Transverse colon (tissue), 4 donors: ENCODE results near the gene PKMYT1. TPM values are rescaled to one million over a fixed set of nuclear protein-coding genes. Genes with fewer than 3 reads are reported as not detected.

Source experiments
- DNase-seq: peaks from one replicate; pipeline ENCODE4 v3.0.0-alpha.2; 2019
- H3K27ac ChIP-seq, 4 donors: fragments of 200-600 bp; sonication (generic); 2 replicates each; pipeline ENCODE4 v1.5.1; 2016 to 2018; ENCODE audit warnings: inconsistent platforms in 4 of 4
- H3K27me3 ChIP-seq: fragments of 200-600 bp; sonication (generic); 2 replicates; pipeline ENCODE4 v1.5.1; 2017; ENCODE audit warnings: inconsistent platforms
- H3K36me3 ChIP-seq, 4 donors: fragments of 200-600 bp; sonication (generic); 2 replicates each; pipeline ENCODE4 v1.5.1; 2017 to 2019; ENCODE audit warnings: inconsistent platforms in 4 of 4
- H3K4me1 ChIP-seq, 4 donors: fragments of 200-600 bp; sonication (generic); 2 replicates each; pipeline ENCODE4 v1.5.1; 2017 to 2020; ENCODE audit warnings: inconsistent platforms in 4 of 4
- H3K4me3 ChIP-seq, 4 donors: fragments of 200-600 bp; sonication (generic); 1 replicate in 1 of 4; 2 replicates in 3 of 4; pipeline versions ENCODE4 v1.5.1 to v1.6.1; 2017 to 2019; ENCODE audit warnings: inconsistent platforms in 4 of 4
- H3K9me3 ChIP-seq, 2 donors: fragments of 200-600 bp; sonication (generic); 2 replicates each; pipeline ENCODE4 v1.5.1; 2017 to 2019; ENCODE audit warnings: inconsistent platforms in 2 of 2
- EP300 ChIP-seq: sonication (generic); formaldehyde crosslinking; IDR thresholded peaks from one replicate; pipeline ENCODE4 v1.6.1; 2017; ENCODE audit warnings: antibody characterized with exemption, low read depth
- POLR2A ChIP-seq: fragments of 450-650 bp; IDR thresholded peaks from one replicate; pipeline ENCODE4 v1.6.1; 2016; ENCODE audit warnings: antibody characterized with exemption, mild to moderate bottlenecking, moderate library complexity
- POLR2AphosphoS5 ChIP-seq, 3 donors: sonication (generic); formaldehyde crosslinking; IDR thresholded peaks; one replicate each; pipeline ENCODE4 v1.6.1; 2016; ENCODE audit warnings: antibody characterized with exemption in 3 of 3
- WGBS, 2 donors: methylation state at CpG; one replicate each; pipeline ENCODE4 v1.1.5; 2018; ENCODE audit warnings: low coverage in 1 of 2; 5-methylcytosine and 5-hydroxymethylcytosine counted together
- in situ Hi-C, 4 donors: fragments of 200-750 bp; cut with MboI; loops; one replicate each; pipeline versions ENCODE4 v1.15.0 to v1.15.1; 2017; ENCODE audit warnings: low sequenced_read_pairs in 3 of 4, low pct_ligation_motif_present in 1 of 4, low pct_unique_long_range_greater_than_20kb in 1 of 4
- intact Hi-C: fragments of 100-400 bp; cut with DNase I; formaldehyde crosslinking; loops from one replicate; pipeline ENCODE4 v1.15.1; 2023; ENCODE audit warnings: low total_unique reads
- total RNA-seq, 4 donors: library from RNA; depleted of rRNA; stranded (reverse); fragments of >200 nt; gene quantifications; one replicate each; pipeline ENCODE4 v1.1.0, GENCODE V29; 2016
- TF ChIP-seq, protein P1 (sequence below), 5 experiments: fragments of 200-600 bp in 3 of 5; fragments of 450-650 bp in 2 of 5; sonication (generic) in 3 of 5; IDR thresholded peaks; 1 replicate in 2 of 5; 2 replicates in 3 of 5; pipeline ENCODE4 v1.5.1; 2016 to 2017; ENCODE audit warnings: antibody characterized with exemption in 5 of 5, inconsistent platforms in 3 of 5, mild to moderate bottlenecking in 2 of 5, moderate library complexity in 1 of 5

Gene PKMYT1
- total RNA-seq, 4 donors from 2014 or later = 0.55 to 3.6 (median 3.0) TPM; not detected in 1

DNA sequence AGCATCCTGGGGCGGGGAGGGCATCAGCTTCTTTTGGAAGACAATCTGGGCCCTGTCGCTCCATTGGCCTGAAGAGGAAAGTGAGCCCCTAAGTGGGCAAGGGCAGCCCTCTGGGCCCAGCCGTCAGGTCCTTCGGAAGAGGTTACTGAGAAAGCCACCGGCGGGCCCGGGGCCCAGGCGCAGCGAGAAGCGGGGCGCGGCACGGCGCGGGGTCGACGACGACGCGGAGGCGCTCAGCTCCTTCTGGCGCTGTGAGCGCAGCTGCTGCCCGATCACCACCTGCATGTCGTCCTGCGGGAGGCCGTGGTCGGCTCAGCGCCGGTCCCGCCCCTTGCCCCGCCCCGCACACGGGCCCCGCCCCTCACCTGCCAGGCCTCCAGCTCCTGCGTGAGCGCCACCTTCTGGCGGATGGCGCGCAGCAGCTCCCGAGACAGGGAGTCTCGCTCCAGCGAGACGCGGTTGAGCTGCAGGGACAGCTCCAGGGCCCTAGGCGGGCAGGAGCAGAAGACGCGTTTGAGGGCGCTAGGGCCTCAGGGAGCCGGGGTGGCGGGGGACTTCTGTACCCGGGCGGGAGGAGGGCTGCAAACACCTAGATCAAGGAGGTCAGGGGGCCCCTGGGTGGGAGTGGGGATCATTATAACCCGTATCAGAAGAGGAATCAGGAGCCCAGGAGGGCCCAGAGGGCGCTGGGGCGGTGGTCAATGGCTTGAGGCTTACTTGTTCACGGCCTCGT lies 47.9 kb upstream of the PKMYT1 start:
- in situ Hi-C loops = loop anchor here in 1 of 4 donors (25.0 kb wide), 1 partner anchor 109 kb away; the partner anchor contains the start of gene ZNF213
- DNase-seq = peak; percentile 93
- peak overlapping the region; percentile 31 to 43 (median 36) for H3K27ac ChIP-seq
- peaks cover 40% of the 10 kb centered on the region for H3K27me3 ChIP-seq
- H3K4me1 ChIP-seq = peaks cover 2 to 58% (median 29%) of the 10 kb centered on the region in 4 donors
- TF ChIP-seq, protein P1, sequence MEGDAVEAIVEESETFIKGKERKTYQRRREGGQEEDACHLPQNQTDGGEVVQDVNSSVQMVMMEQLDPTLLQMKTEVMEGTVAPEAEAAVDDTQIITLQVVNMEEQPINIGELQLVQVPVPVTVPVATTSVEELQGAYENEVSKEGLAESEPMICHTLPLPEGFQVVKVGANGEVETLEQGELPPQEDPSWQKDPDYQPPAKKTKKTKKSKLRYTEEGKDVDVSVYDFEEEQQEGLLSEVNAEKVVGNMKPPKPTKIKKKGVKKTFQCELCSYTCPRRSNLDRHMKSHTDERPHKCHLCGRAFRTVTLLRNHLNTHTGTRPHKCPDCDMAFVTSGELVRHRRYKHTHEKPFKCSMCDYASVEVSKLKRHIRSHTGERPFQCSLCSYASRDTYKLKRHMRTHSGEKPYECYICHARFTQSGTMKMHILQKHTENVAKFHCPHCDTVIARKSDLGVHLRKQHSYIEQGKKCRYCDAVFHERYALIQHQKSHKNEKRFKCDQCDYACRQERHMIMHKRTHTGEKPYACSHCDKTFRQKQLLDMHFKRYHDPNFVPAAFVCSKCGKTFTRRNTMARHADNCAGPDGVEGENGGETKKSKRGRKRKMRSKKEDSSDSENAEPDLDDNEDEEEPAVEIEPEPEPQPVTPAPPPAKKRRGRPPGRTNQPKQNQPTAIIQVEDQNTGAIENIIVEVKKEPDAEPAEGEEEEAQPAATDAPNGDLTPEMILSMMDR (IDR thresholded peaks at IDR 0.05) = peak; percentile 62 to 93 (median 82)
- TF ChIP-seq POLR2A (peak; percentile 34), EP300 (no peak), POLR2AphosphoS5 (IDR thresholded peaks at IDR 0.05) (peak; percentile 26 to 49 (median 37))
- peak overlapping the region in 1 of 4 donors; percentile 20 for H3K4me3 ChIP-seq
- WGBS, 2 donors = 10% methylated on average over 45 of the region's 58 CpGs; no CpG with 5 or more reads in 1 of the 2 donors
- H3K9me3 ChIP-seq = no peaks in the 10 kb centered on the region
- H3K36me3 ChIP-seq = no peaks in the 10 kb centered on the region
- intact Hi-C loops = no loop called here

DNA sequence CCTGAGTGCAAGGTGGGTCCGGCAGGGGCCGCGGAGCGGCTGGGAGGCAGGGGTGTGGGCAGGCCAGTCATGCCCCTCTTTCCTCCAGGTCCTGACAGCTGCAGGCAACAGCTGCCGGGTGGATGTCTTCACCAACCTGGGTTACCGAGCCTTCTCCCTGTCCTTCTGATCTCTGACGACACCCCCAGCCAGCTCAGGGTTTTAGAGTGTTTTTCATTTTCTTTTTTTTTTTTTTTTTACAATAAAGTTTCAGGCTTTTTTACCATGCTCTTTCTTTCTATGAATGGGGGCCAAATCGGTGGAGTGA lies 47.2 kb upstream of the PKMYT1 start:
- no peaks in the 10 kb centered on the region for H3K9me3 ChIP-seq
- WGBS, 2 donors = 87 to 89% methylated on average over 3 to 8 of the region's 8 CpGs
- TF ChIP-seq EP300 (no peak), POLR2AphosphoS5 (IDR thresholded peaks at IDR 0.05) (no peak), POLR2A (no peak)
- TF ChIP-seq, protein P1 (IDR thresholded peaks at IDR 0.05) = no peak
- intact Hi-C loops = no loop called here
- H3K27ac ChIP-seq = no peak overlapping the region
- peaks cover 9 to 58% (median 34%) of the 10 kb centered on the region in 4 donors for H3K4me1 ChIP-seq
- in situ Hi-C loops = loop anchor here in 1 of 4 donors (25.0 kb wide), 1 partner anchor 110 kb away; the partner anchor contains the start of gene ZNF213
- H3K4me3 ChIP-seq = no peak overlapping the region
- peaks cover 33% of the 10 kb centered on the region for H3K27me3 ChIP-seq
- no peaks in the 10 kb centered on the region for H3K36me3 ChIP-seq
- DNase-seq = no peak

DNA sequence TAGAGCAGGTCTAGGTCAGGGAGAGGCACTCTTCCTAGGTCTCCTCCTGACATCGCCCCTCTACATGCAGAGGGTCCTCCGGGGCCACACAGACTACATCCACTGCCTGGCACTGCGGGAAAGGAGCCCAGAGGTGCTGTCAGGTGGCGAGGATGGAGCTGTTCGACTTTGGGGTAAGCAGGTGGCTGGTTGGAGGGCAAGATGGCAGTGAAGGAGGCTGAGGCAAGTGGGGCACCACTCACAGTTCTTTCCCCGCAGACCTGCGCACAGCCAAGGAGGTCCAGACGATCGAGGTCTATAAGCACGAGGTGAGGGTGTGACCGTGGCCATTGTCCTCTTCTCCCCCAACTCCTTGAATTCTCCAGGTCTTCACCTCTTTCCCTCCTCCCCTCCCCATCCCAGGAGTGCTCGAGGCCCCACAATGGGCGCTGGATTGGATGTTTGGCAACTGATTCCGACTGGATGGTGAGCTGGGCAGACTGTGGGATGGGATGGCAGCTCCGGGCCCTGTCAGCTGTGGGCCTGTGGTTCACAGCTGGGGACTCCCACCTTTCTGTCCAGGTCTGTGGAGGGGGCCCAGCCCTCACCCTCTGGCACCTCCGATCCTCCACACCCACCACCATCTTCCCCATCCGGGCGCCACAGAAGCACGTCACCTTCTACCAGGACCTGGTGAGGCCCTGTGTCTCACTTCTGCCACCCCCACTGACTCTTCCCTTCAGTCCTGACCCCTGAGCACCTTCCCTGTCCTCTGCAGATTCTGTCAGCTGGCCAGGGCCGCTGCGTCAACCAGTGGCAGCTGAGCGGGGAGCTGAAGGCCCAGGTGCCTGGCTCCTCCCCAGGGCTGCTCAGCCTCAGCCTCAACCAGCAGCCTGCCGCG lies 46.6 kb upstream of the PKMYT1 start:
- in situ Hi-C loops (loop anchor here in 1 of 4 donors (25.0 kb wide), 1 partner anchor 110 kb away; the partner anchor contains the start of gene ZNF213), intact Hi-C loops (no loop called here)
- 80 to 94% methylated on average over 1 to 23 of the region's 24 CpGs for WGBS, 2 donors
- H3K9me3 ChIP-seq = no peaks in the 10 kb centered on the region
- peaks cover 31% of the 10 kb centered on the region for H3K27me3 ChIP-seq
- peaks cover 13 to 58% (median 38%) of the 10 kb centered on the region in 4 donors for H3K4me1 ChIP-seq
- no peak overlapping the region for H3K4me3 ChIP-seq
- no peak for TF ChIP-seq EP300
- no peak for TF ChIP-seq POLR2A
- TF ChIP-seq POLR2AphosphoS5 (IDR thresholded peaks at IDR 0.05) = no peak
- TF ChIP-seq, protein P1 (IDR thresholded peaks at IDR 0.05) = no peak
- no peak for DNase-seq
- no peak overlapping the region for H3K27ac ChIP-seq
- no peaks in the 10 kb centered on the region for H3K36me3 ChIP-seq

DNA sequence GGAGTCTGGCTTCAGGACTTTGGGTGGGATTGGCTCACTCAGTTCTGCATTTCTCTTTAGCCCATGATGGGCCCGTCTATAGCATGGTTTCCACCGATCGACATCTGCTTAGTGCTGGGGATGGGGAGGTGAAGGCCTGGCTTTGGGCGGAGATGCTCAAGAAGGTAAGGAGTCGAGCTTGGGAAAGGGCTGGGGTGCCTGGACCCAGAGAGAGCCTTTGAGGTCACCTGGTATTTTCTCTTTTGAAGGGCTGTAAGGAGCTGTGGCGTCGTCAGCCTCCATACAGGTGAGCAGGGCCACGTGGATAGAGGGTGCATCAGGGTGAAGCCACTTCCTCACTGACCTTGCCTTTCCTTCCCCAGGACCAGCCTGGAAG lies 45.7 kb upstream of the PKMYT1 start:
- TF ChIP-seq, protein P1 (IDR thresholded peaks at IDR 0.05) = no peak
- no peak for TF ChIP-seq POLR2AphosphoS5 (IDR thresholded peaks at IDR 0.05)
- TF ChIP-seq EP300 = no peak
- TF ChIP-seq POLR2A = no peak
- Histone ChIP-seq H3K36me3 (no peaks in the 10 kb centered on the region), H3K9me3 (no peaks in the 10 kb centered on the region), H3K4me1 (peaks cover 21 to 60% (median 43%) of the 10 kb centered on the region in 4 donors), H3K27ac (no peak overlapping the region), H3K27me3 (peaks cover 26% of the 10 kb centered on the region), H3K4me3 (no peak overlapping the region)
- intact Hi-C loops (no loop called here), in situ Hi-C loops (loop anchor here in 1 of 4 donors (25.0 kb wide), 1 partner anchor 111 kb away; the partner anchor contains the start of gene ZNF213)
- 94% methylated on average over 8 of the region's 8 CpGs; no CpG with 5 or more reads in 1 of the 2 donors for WGBS, 2 donors
- DNase-seq = no peak
